B cell (primary cell): Measurements from ENCODE around the gene ESYT1. TPM values are rescaled to one million over a fixed set of nuclear protein-coding genes. Genes with fewer than 3 reads are reported as not detected.

ENCODE experiments used
- ATAC-seq: fragments of 200-7000 bp; cut with Tn5 transposase; one replicate; pipeline ENCODE4 v1.10.0; 2021; ENCODE audit warnings: low read depth, mild to moderate bottlenecking, moderate number of reproducible peaks, moderate library complexity
- CTCF ChIA-PET: fragments of 350-600 bp; sonication (Branson Sonifier 250); formaldehyde crosslinking; loops from one replicate; lab custom pipeline; 2021; ENCODE audit warnings: antibody characterized with exemption, inconsistent platforms; lab: Charles Lee
- POLR2A ChIA-PET: fragments of 350-600 bp; sonication (Branson Sonifier 250); formaldehyde crosslinking; loops from one replicate; lab custom pipeline; 2021; ENCODE audit warnings: antibody characterized with exemption; lab: Charles Lee
- DNase-seq: peaks from one replicate; pipeline ENCODE4 v3.0.0; 2013
- H2AFZ ChIP-seq: 2 replicates; pipeline ENCODE4 v1.6.1; 2012; ENCODE audit warnings: mild to moderate bottlenecking, low read depth, low read length; ENCODE audit not compliant: insufficient read depth, poor library complexity, severe bottlenecking
- H3K27ac ChIP-seq, 2 donors: 1 replicate in 1 of 2; 2 replicates in 1 of 2; pipeline ENCODE4 v1.5.1; 2012 to 2013; ENCODE audit warnings: low read length in 2 of 2, mild to moderate bottlenecking in 2 of 2, moderate library complexity in 1 of 2
- H3K27me3 ChIP-seq, 4 experiments: fragments of 200-600 bp in 1 of 4; sonication (generic) in 1 of 4; replicated peaks in 1 of 4; 1 replicate in 2 of 4; 2 replicates in 2 of 4; pipeline versions ENCODE4 v1.6.1 to v1.7.0; 2013 to 2016; ENCODE audit warnings: low read length in 3 of 4, mild to moderate bottlenecking in 2 of 4, mixed read lengths in 1 of 4, moderate library complexity in 1 of 4; ENCODE audit not compliant: insufficient read depth in 4 of 4, control insufficient read depth in 3 of 4; ENCODE audit errors: control extremely low read depth in 1 of 4
- H3K36me3 ChIP-seq, 2 experiments: replicated peaks in 1 of 2; 1 replicate in 1 of 2; 2 replicates in 1 of 2; pipeline versions ENCODE4 v1.6.1 to v1.7.1; 2013; ENCODE audit warnings: low read length in 1 of 2; ENCODE audit not compliant: insufficient read depth in 2 of 2, control insufficient read depth in 1 of 2; ENCODE audit errors: control extremely low read depth in 1 of 2, extremely low read depth in 1 of 2
- H3K4me1 ChIP-seq, 2 donors: fragments of 200-600 bp in 1 of 2; sonication (generic) in 1 of 2; 1 replicate in 1 of 2; 2 replicates in 1 of 2; pipeline versions ENCODE4 v1.5.1 to v1.6.1; 2013 to 2017; ENCODE audit warnings: low read length in 2 of 2; ENCODE audit not compliant: control insufficient read depth in 2 of 2, insufficient read depth in 2 of 2
- H3K4me2 ChIP-seq: replicated peaks from 2 replicates; pipeline ENCODE3; 2012; ENCODE audit warnings: mild to moderate bottlenecking, low read depth, low read length; ENCODE audit not compliant: poor library complexity, severe bottlenecking
- H3K4me3 ChIP-seq, 5 experiments: fragments of 200-600 bp in 1 of 5; sonication (generic) in 1 of 5; 1 replicate in 3 of 5; 2 replicates in 2 of 5; pipeline versions ENCODE4 v1.5.1 to v1.7.0; 2011 to 2016; ENCODE audit warnings: low read length in 4 of 5, mild to moderate bottlenecking in 4 of 5, low read depth in 2 of 5, control low read depth in 1 of 5, moderate library complexity in 1 of 5; ENCODE audit not compliant: insufficient read depth in 1 of 5; ENCODE audit errors: control extremely low read depth in 1 of 5, extremely low read depth in 1 of 5
- H3K79me2 ChIP-seq: fragments of 200-600 bp; sonication (generic); one replicate; pipeline ENCODE4 v1.6.0; 2016; ENCODE audit warnings: low read length; ENCODE audit not compliant: control insufficient read depth, insufficient read depth
- H3K9ac ChIP-seq: fragments of 200-600 bp; sonication (generic); 2 replicates; pipeline ENCODE4 v1.6.1; 2017; ENCODE audit warnings: mild to moderate bottlenecking, low read length, moderate library complexity
- H3K9me3 ChIP-seq, 3 donors: one replicate each; pipeline versions ENCODE4 v1.6.1 to v1.7.1; 2013; ENCODE audit warnings: low read length in 2 of 3; ENCODE audit not compliant: control insufficient read depth in 2 of 3, insufficient read depth in 1 of 3; ENCODE audit errors: control extremely low read depth in 1 of 3
- H4K20me1 ChIP-seq: 2 replicates; pipeline ENCODE4 v1.6.0; 2012; ENCODE audit warnings: mild to moderate bottlenecking, low read length; ENCODE audit not compliant: insufficient read depth, control insufficient read depth, poor library complexity, severe bottlenecking
- H3K27ac Mint-ChIP-seq: one replicate; pipeline ENCODE4 v1.8.0; 2021; ENCODE audit warnings: mixed read lengths
- H3K27me3 Mint-ChIP-seq: one replicate; pipeline ENCODE4 v1.8.0; 2021; ENCODE audit warnings: mixed read lengths
- H3K4me1 Mint-ChIP-seq: one replicate; pipeline ENCODE4 v1.8.0; 2021; ENCODE audit warnings: mixed read lengths
- H3K4me3 Mint-ChIP-seq: one replicate; pipeline ENCODE4 v1.8.0; 2021; ENCODE audit warnings: mixed read lengths
- H3K9me3 Mint-ChIP-seq: one replicate; pipeline ENCODE4 v1.8.0; 2022; ENCODE audit warnings: mixed read lengths; ENCODE audit not compliant: insufficient read depth
- CTCF ChIP-seq: fragments of 200-600 bp; IDR thresholded peaks from one replicate; pipeline ENCODE4 v1.8.0; 2022; ENCODE audit warnings: antibody characterized with exemption, mild to moderate bottlenecking
- EZH2 ChIP-seq: IDR thresholded peaks from 2 replicates; pipeline ENCODE4 v1.6.1; 2012; ENCODE audit warnings: borderline replicate concordance, low read depth, mild to moderate bottlenecking, moderate library complexity, low read length; ENCODE audit not compliant: insufficient read depth, poor library complexity, severe bottlenecking
- WGBS: methylation state at CpG from one replicate; pipeline ENCODE4 v1.1.5; 2013; ENCODE audit warnings: missing lambda C conversion rate; ENCODE audit not compliant: insufficient coverage; 5-methylcytosine and 5-hydroxymethylcytosine counted together
- intact Hi-C: fragments of 100-400 bp; cut with micrococcal nuclease; formaldehyde crosslinking; loops from one replicate; pipeline ENCODE4 v1.10.0; 2022
- polyA plus RNA-seq: library from polyadenylated mRNA; depleted of rRNA; stranded (reverse); fragments of >200 nt; gene quantifications from 2 replicates; pipeline ENCODE4 v1.2.3, GENCODE V29; 2012
- total RNA-seq, 2 donors: library from RNA; stranded (reverse); fragments of 120-200 nt in 1 of 2; gene quantifications; 1 replicate in 1 of 2; 2 replicates in 1 of 2; pipeline versions ENCODE4 v1.2.3 to v1.2.4, GENCODE V29; 2013 to 2022

The ESYT1 gene
- total and polyA plus RNA-seq, 2 donors (not counting 1 experiment from before 2014, with no cell fraction given), result 154 to 162 TPM

- peak overlapping the region; percentile 97 for H3K27ac Mint-ChIP-seq
- Histone ChIP-seq H3K4me2 (peak overlapping the region; percentile 83), H2AFZ (no peak overlapping the region), H3K4me3 (peak overlapping the region; percentile 80 to 97 (median 94)), H3K79me2 (peaks cover 57% of the 10 kb centered on the region), H3K27ac (peak overlapping the region; percentile 88 to 97), H4K20me1 (peaks cover 14% of the 10 kb centered on the region), H3K9ac (peak overlapping the region; percentile 89), H3K9me3 (no peaks in the 10 kb centered on the region), H3K36me3 (peaks cover 2 to 52% of the 10 kb centered on the region in 2 experiments), H3K27me3 (no peaks in the 10 kb centered on the region), H3K4me1 (peaks cover 20 to 38% of the 10 kb centered on the region in 2 donors)
- ATAC-seq (no peak), DNase-seq (no peak)
- WGBS, result 66% methylated on average over 5 of the region's 8 CpGs
- H3K9me3 Mint-ChIP-seq, result no peaks in the 10 kb centered on the region
- ChIA-PET POLR2A (interaction anchor here (0.6 to 4.1 kb wide), 4 partner anchors 30 to 62 kb away, joined by 3 to 44 read pairs (median 4); partner anchors contain the start of genes ESYT1, RNF41 and SMARCC2), CTCF (interaction anchor here (0.5 to 3.4 kb wide), 9 partner anchors 29 to 1544 kb away, joined by 3 to 17 read pairs (median 5); partner anchors contain the start of genes ANKRD52, ESYT1 and RNF41)
- peaks cover 42% of the 10 kb centered on the region for H3K4me1 Mint-ChIP-seq
- peak overlapping the region; percentile 96 for H3K4me3 Mint-ChIP-seq
- intact Hi-C loops, result loop anchor here (2.0 to 10.0 kb wide), 3 partner anchors 42 to 915 kb away; partner anchors contain the start of genes NEMP1, RNF41, RPL41 and ZC3H10
- TF ChIP-seq EZH2, result no peak
- TF ChIP-seq CTCF, result no peak
- H3K27me3 Mint-ChIP-seq, result no peaks in the 10 kb centered on the region
Measured at GRCh38 chr12:56159482-56160192, 31.6 kb downstream of the ESYT1 start.
